Measurements from ENCODE around the gene GALNT2.

Gene GALNT2

GRCh38 chr1:230117694-230118093, 50.7 kb downstream of the GALNT2 start:
- H3K4me1 ChIP-seq (ENCODE audit: control insufficient read depth, insufficient read depth, low read length), result no peaks in the 10 kb centered on the region

GRCh38 chr1:230119340-230119739, 52.3 kb downstream of the GALNT2 start:
- no peaks in the 10 kb centered on the region for H3K36me3 ChIP-seq (ENCODE audit: control insufficient read depth, insufficient read depth, low read length)
- no peak overlapping the region for H3K4me3 ChIP-seq (ENCODE audit: low read length)
- H3K27me3 ChIP-seq (ENCODE audit: control insufficient read depth, insufficient read depth, low read length), result no peaks in the 10 kb centered on the region
- no peaks in the 10 kb centered on the region for H3K4me1 ChIP-seq (ENCODE audit: control insufficient read depth, insufficient read depth, low read length)
- H3K9ac ChIP-seq (ENCODE audit: low read length), result no peak overlapping the region
- H3K27ac ChIP-seq (ENCODE audit: low read depth, low read length), result no peak overlapping the region

More at GRCh38 chr1:230117694-230118093, 50.7 kb downstream of the GALNT2 start:
- H3K27ac ChIP-seq (ENCODE audit: low read depth, low read length), result no peak overlapping the region
- no peaks in the 10 kb centered on the region for H3K36me3 ChIP-seq (ENCODE audit: control insufficient read depth, insufficient read depth, low read length)
- H3K27me3 ChIP-seq (ENCODE audit: control insufficient read depth, insufficient read depth, low read length), result no peaks in the 10 kb centered on the region
- H3K4me3 ChIP-seq (ENCODE audit: low read length), result no peak overlapping the region
- no peak overlapping the region for H3K9ac ChIP-seq (ENCODE audit: low read length)

GRCh38 chr1:230120289-230120920, 53.4 kb downstream of the GALNT2 start:
- no peaks in the 10 kb centered on the region for H3K27me3 ChIP-seq (ENCODE audit: control insufficient read depth, insufficient read depth, low read length)
- H3K9ac ChIP-seq (ENCODE audit: low read length), result no peak overlapping the region
- peaks cover 4% of the 10 kb centered on the region for H3K4me1 ChIP-seq (ENCODE audit: control insufficient read depth, insufficient read depth, low read length)
- H3K27ac ChIP-seq (ENCODE audit: low read depth, low read length), result no peak overlapping the region
- H3K4me3 ChIP-seq (ENCODE audit: low read length), result no peak overlapping the region
- no peaks in the 10 kb centered on the region for H3K36me3 ChIP-seq (ENCODE audit: control insufficient read depth, insufficient read depth, low read length)

GRCh38 chr1:230120921-230121381, 53.9 kb downstream of the GALNT2 start:
- Histone ChIP-seq H3K36me3 (ENCODE audit: control insufficient read depth, insufficient read depth, low read length) (no peaks in the 10 kb centered on the region), H3K4me1 (ENCODE audit: control insufficient read depth, insufficient read depth, low read length) (peaks cover 5% of the 10 kb centered on the region), H3K27me3 (ENCODE audit: control insufficient read depth, insufficient read depth, low read length) (no peaks in the 10 kb centered on the region), H3K27ac (ENCODE audit: low read depth, low read length) (no peak overlapping the region), H3K4me3 (ENCODE audit: low read length) (no peak overlapping the region), H3K9ac (ENCODE audit: low read length) (no peak overlapping the region)

- H3K9ac ChIP-seq (ENCODE audit: low read length), result no peak overlapping the region
- peaks cover 5% of the 10 kb centered on the region for H3K4me1 ChIP-seq (ENCODE audit: control insufficient read depth, insufficient read depth, low read length)
- H3K27ac ChIP-seq (ENCODE audit: low read depth, low read length), result no peak overlapping the region
- H3K4me3 ChIP-seq (ENCODE audit: low read length), result no peak overlapping the region
- no peaks in the 10 kb centered on the region for H3K36me3 ChIP-seq (ENCODE audit: control insufficient read depth, insufficient read depth, low read length)
- no peaks in the 10 kb centered on the region for H3K27me3 ChIP-seq (ENCODE audit: control insufficient read depth, insufficient read depth, low read length)
Measured at GRCh38 chr1:230121950-230122349, 54.9 kb downstream of the GALNT2 start.

GRCh38 chr1:230122366-230123279, 55.6 kb downstream of the GALNT2 start:
- Histone ChIP-seq H3K4me3 (ENCODE audit: low read length) (no peak overlapping the region), H3K4me1 (ENCODE audit: control insufficient read depth, insufficient read depth, low read length) (peaks cover 5% of the 10 kb centered on the region), H3K27me3 (ENCODE audit: control insufficient read depth, insufficient read depth, low read length) (no peaks in the 10 kb centered on the region), H3K27ac (ENCODE audit: low read depth, low read length) (no peak overlapping the region), H3K9ac (ENCODE audit: low read length) (no peak overlapping the region), H3K36me3 (ENCODE audit: control insufficient read depth, insufficient read depth, low read length) (no peaks in the 10 kb centered on the region)

GRCh38 chr1:230123280-230124185, 56.5 kb downstream of the GALNT2 start:
- Histone ChIP-seq H3K27me3 (ENCODE audit: control insufficient read depth, insufficient read depth, low read length) (no peaks in the 10 kb centered on the region), H3K4me1 (ENCODE audit: control insufficient read depth, insufficient read depth, low read length) (peaks cover 5% of the 10 kb centered on the region), H3K4me3 (ENCODE audit: low read length) (no peak overlapping the region), H3K9ac (ENCODE audit: low read length) (no peak overlapping the region), H3K36me3 (ENCODE audit: control insufficient read depth, insufficient read depth, low read length) (no peaks in the 10 kb centered on the region), H3K27ac (ENCODE audit: low read depth, low read length) (no peak overlapping the region)

GRCh38 chr1:230124186-230125128, 57.4 kb downstream of the GALNT2 start:
- no peaks in the 10 kb centered on the region for H3K27me3 ChIP-seq (ENCODE audit: control insufficient read depth, insufficient read depth, low read length)
- no peak overlapping the region for H3K4me3 ChIP-seq (ENCODE audit: low read length)
- H3K36me3 ChIP-seq (ENCODE audit: control insufficient read depth, insufficient read depth, low read length), result no peaks in the 10 kb centered on the region
- H3K4me1 ChIP-seq (ENCODE audit: control insufficient read depth, insufficient read depth, low read length), result peaks cover 5% of the 10 kb centered on the region
- H3K9ac ChIP-seq (ENCODE audit: low read length), result no peak overlapping the region
- H3K27ac ChIP-seq (ENCODE audit: low read depth, low read length), result no peak overlapping the region

GRCh38 chr1:230125141-230125540, 58.1 kb downstream of the GALNT2 start:
- H3K27ac ChIP-seq (ENCODE audit: low read depth, low read length), result no peak overlapping the region
- H3K4me3 ChIP-seq (ENCODE audit: low read length), result no peak overlapping the region
- no peaks in the 10 kb centered on the region for H3K27me3 ChIP-seq (ENCODE audit: control insufficient read depth, insufficient read depth, low read length)
- H3K4me1 ChIP-seq (ENCODE audit: control insufficient read depth, insufficient read depth, low read length), result peaks cover 5% of the 10 kb centered on the region
- no peak overlapping the region for H3K9ac ChIP-seq (ENCODE audit: low read length)
- peaks cover 5% of the 10 kb centered on the region for H3K36me3 ChIP-seq (ENCODE audit: control insufficient read depth, insufficient read depth, low read length)

GRCh38 chr1:230125640-230126528, 58.8 kb downstream of the GALNT2 start:
- Histone ChIP-seq H3K36me3 (ENCODE audit: control insufficient read depth, insufficient read depth, low read length) (peaks cover 6% of the 10 kb centered on the region), H3K27ac (ENCODE audit: low read depth, low read length) (no peak overlapping the region), H3K27me3 (ENCODE audit: control insufficient read depth, insufficient read depth, low read length) (no peaks in the 10 kb centered on the region), H3K4me1 (ENCODE audit: control insufficient read depth, insufficient read depth, low read length) (peaks cover 5% of the 10 kb centered on the region), H3K9ac (ENCODE audit: low read length) (no peak overlapping the region), H3K4me3 (ENCODE audit: low read length) (no peak overlapping the region)

Data from rectal smooth muscle tissue (tissue), 1 donor.